Measurements from ENCODE around the gene AVEN. TPM values are rescaled to one million over a fixed set of nuclear protein-coding genes. Genes with fewer than 3 reads are reported as not detected.

Gene AVEN
- total RNA-seq, 4 donors from 2014 or later = 14.8 to 38.7 (median 26.9) TPM

GRCh38 chr15:34049112-34049511 lies 10.1 kb upstream of the AVEN start:
- Histone ChIP-seq H3K27me3 (no peaks in the 10 kb centered on the region), H3K4me3 (no peak overlapping the region), H3K9me3 (peaks cover 0 to 21% (median 0%) of the 10 kb centered on the region in 3 donors), H3K4me1 (no peaks in the 10 kb centered on the region), H3K36me3 (no peaks in the 10 kb centered on the region), H3K27ac (no peak overlapping the region)
- whole genome bisulfite sequencing, 2 donors (ENCODE audit: low coverage in 1 of 2) = 92 to 100% methylated on average over 2 of the region's 2 CpGs
- no peak for ATAC-seq
- no peak for TF ChIP-seq CTCF (IDR thresholded peaks at IDR 0.05)
- TF ChIP-seq POLR2A (IDR thresholded peaks at IDR 0.05) = no peak
- no peak for TF ChIP-seq POLR2AphosphoS5 (IDR thresholded peaks at IDR 0.05)
- no peak for TF ChIP-seq EP300 (IDR thresholded peaks at IDR 0.05)

DNA sequence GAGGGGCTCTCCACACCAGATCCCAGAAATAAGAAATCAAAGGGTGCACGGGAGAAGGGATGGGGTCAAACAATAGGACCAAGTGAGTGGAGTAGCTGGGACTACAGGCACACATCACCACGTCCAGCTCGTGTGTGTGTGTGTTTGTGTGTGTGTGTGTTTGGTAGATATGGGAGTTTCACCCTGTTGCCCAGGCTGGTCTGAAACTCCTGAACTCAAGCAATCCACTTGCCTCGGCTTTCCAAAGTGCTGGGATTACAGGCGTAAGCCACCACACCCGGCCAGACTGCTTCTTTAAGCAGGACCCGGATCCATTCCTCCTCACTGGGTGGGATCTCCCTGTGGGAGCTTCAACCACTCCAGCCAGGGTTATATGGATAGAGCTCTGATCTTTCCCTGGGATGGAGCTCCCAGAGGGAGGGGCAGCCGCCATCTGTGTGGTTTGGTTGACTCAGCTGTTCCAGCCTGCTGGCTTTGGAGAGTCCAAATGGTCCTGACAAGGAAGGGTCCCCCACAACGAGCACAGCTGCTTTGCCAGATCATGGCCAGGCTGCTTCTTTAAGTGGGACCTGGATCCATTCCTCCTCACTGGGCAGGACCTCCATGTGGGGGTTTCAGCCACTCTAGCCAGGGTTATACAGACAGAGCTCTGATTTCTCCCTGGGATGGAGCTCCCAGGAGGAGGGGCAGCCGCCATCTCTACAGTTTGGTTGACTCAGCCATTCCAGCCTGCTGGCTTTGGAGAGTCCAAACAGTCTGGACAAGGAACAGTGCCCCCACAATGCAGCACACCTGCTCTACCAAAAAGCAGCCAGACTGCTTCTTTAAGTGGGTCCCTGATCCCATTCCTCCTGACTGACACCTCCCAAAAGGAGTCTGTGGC lies 9.1 kb upstream of the AVEN start:
- Histone ChIP-seq H3K36me3 (no peaks in the 10 kb centered on the region), H3K4me1 (no peaks in the 10 kb centered on the region), H3K9me3 (peaks cover 0 to 21% (median 0%) of the 10 kb centered on the region in 3 donors), H3K4me3 (no peak overlapping the region), H3K27ac (no peak overlapping the region), H3K27me3 (no peaks in the 10 kb centered on the region)
- WGBS, 2 donors (ENCODE audit: low coverage in 1 of 2) = 60 to 88% methylated on average over 2 to 3 of the region's 10 CpGs
- no peak for TF ChIP-seq POLR2A (IDR thresholded peaks at IDR 0.05)
- no peak for TF ChIP-seq EP300 (IDR thresholded peaks at IDR 0.05)
- TF ChIP-seq POLR2AphosphoS5 (IDR thresholded peaks at IDR 0.05) = no peak
- TF ChIP-seq CTCF (IDR thresholded peaks at IDR 0.05) = no peak
- no peak for ATAC-seq

GRCh38 chr15:34046471-34047145 lies 7.6 kb upstream of the AVEN start:
- TF ChIP-seq POLR2A (IDR thresholded peaks at IDR 0.05) (no peak), EP300 (IDR thresholded peaks at IDR 0.05) (no peak), POLR2AphosphoS5 (IDR thresholded peaks at IDR 0.05) (no peak), CTCF (IDR thresholded peaks at IDR 0.05) (no peak)
- Histone ChIP-seq H3K27ac (no peak overlapping the region), H3K27me3 (no peaks in the 10 kb centered on the region), H3K4me1 (no peaks in the 10 kb centered on the region), H3K4me3 (no peak overlapping the region), H3K36me3 (no peaks in the 10 kb centered on the region), H3K9me3 (peaks cover 0 to 21% (median 0%) of the 10 kb centered on the region in 3 donors)
- ATAC-seq = no peak
- WGBS, 2 donors (ENCODE audit: low coverage in 1 of 2) = 87 to 90% methylated on average over 5 to 8 of the region's 16 CpGs

DNA sequence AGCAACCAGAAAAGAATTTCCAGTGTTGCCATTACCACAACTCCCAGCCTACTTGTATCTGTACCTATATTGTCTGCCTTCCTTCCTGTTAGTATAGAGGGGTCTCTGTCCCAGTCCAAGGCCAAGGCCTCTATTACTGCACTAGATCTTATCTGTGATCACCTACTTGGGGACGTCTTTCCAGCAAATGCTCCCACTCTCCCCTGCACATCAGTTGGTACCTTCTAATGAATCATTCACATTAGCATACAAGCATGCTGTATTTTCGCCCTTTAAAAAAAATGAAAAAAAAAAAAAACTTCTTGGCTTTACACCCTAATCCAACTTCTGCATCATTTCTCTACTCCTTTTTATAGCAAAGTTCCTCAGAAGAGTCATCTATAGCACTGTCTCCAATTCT lies 4.8 kb upstream of the AVEN start:
- Histone ChIP-seq H3K27me3 (no peaks in the 10 kb centered on the region), H3K27ac (no peak overlapping the region), H3K4me3 (no peak overlapping the region), H3K36me3 (no peaks in the 10 kb centered on the region), H3K9me3 (no peaks in the 10 kb centered on the region), H3K4me1 (peaks cover 0 to 11% (median 5%) of the 10 kb centered on the region in 3 donors)
- no peak for ATAC-seq
- no peak for TF ChIP-seq POLR2AphosphoS5 (IDR thresholded peaks at IDR 0.05)
- TF ChIP-seq CTCF (IDR thresholded peaks at IDR 0.05) = no peak
- no peak for TF ChIP-seq POLR2A (IDR thresholded peaks at IDR 0.05)
- TF ChIP-seq EP300 (IDR thresholded peaks at IDR 0.05) = no peak
- WGBS, 2 donors (ENCODE audit: low coverage in 1 of 2) = 64 to 82% methylated on average over 1 to 2 of the region's 2 CpGs
